HG03575 (cell line): Measurements from ENCODE around the gene SH3BGRL2.
"Not testable (repeated sequence)": the region's sequence is repeated elsewhere in the genome, so short reads cannot be mapped to it uniquely, and the experiment has no call there.

Source experiments
- ATAC-seq: cut with Tn5 transposase; IDR thresholded peaks from one replicate; pipeline ENCODE4 v1.9.1; 2021; ENCODE audit not compliant: unreplicated experiment, insufficient number of reproducible peaks, low FRiP score; ENCODE audit errors: extremely low read depth

Gene SH3BGRL2

GRCh38 chr6:79612918-79613317, 18.2 kb upstream of the SH3BGRL2 start:
- no peak for ATAC-seq

- no peak for ATAC-seq
Measured at GRCh38 chr6:79613912-79614311, 17.2 kb upstream of the SH3BGRL2 start.

- no peak for ATAC-seq
Measured at GRCh38 chr6:79614326-79615305, 16.5 kb upstream of the SH3BGRL2 start.

- no peak for ATAC-seq
Measured at GRCh38 chr6:79617518-79617941, 13.6 kb upstream of the SH3BGRL2 start.

- ATAC-seq, result not testable (repeated sequence)
Measured at GRCh38 chr6:79618425-79618824, 12.7 kb upstream of the SH3BGRL2 start.

GRCh38 chr6:79621579-79621978, 9.6 kb upstream of the SH3BGRL2 start:
- ATAC-seq, result no peak

GRCh38 chr6:79622364-79622763, 8.8 kb upstream of the SH3BGRL2 start:
- no peak for ATAC-seq

GRCh38 chr6:79623106-79623505, 8.0 kb upstream of the SH3BGRL2 start:
- no peak for ATAC-seq

- no peak for ATAC-seq
Measured at GRCh38 chr6:79625746-79626145, 5.4 kb upstream of the SH3BGRL2 start.

GRCh38 chr6:79626811-79627210, 4.3 kb upstream of the SH3BGRL2 start:
- ATAC-seq, result no peak

- no peak for ATAC-seq
Measured at GRCh38 chr6:79627422-79627821, 3.7 kb upstream of the SH3BGRL2 start.

GRCh38 chr6:79628466-79629288, 2.5 kb upstream of the SH3BGRL2 start:
- no peak for ATAC-seq

GRCh38 chr6:79630380-79630882, 698 bp upstream of the SH3BGRL2 start:
- ATAC-seq, result no peak

GRCh38 chr6:79631693-79632172, 604 bp downstream of the SH3BGRL2 start:
- no peak for ATAC-seq

GRCh38 chr6:79632580-79632979, 1.5 kb downstream of the SH3BGRL2 start:
- ATAC-seq, result no peak

GRCh38 chr6:79634491-79635231, 3.5 kb downstream of the SH3BGRL2 start:
- ATAC-seq, result no peak

- ATAC-seq, result no peak
Measured at GRCh38 chr6:79635232-79635543, 4.1 kb downstream of the SH3BGRL2 start.

- ATAC-seq, result no peak
Measured at GRCh38 chr6:79636673-79637072, 5.5 kb downstream of the SH3BGRL2 start.
